ENCODE data around the gene F5. TPM values are rescaled to one million over a fixed set of nuclear protein-coding genes. Genes with fewer than 3 reads are reported as not detected.

Gene F5
- total RNA-seq, 1 donor from 2014 or later = 58.0 TPM

DNA sequence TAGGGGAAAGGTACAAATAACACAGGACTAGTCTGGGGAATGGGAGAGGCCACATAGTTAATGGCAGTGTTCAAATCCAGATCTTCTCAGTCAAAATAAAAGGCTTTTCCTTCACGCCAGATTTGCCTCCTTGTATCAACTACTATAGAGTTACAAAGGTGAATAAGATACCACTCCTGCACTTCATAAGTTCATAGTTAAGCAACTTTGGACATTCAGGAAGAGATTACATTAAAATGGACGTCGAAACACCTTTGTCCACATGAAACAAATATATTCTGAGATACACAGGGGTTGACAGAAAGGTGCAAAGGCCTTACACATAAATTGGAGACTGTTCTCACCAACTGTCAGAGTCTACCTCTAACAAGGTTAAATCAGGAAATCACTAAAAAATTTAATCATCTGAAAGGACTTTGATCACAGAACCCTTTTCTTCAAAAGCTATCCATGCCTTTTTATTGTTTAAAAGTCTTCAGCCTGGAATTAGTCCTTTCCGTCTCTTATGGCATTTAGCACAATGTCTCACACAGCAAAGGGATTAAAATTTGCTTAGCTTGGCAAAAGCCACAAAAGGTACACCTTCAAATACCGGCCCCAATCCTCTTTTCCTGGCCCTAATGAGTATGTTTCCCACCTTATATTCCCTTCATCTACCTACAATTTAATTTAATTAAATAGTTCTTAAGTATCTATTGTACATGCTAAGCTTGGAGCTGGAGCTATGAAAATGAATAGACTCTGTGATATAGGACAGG is 8.1 kb downstream of the F5 start:
- intact Hi-C loops (cut with micrococcal nuclease) = no loop called here
- Mint-ChIP-seq H3K27me3 (ENCODE audit: insufficient read depth) (no peaks in the 10 kb centered on the region), H3K27ac (no peak overlapping the region), H3K36me3 (ENCODE audit: low read depth) (peaks cover 31% of the 10 kb centered on the region), H3K4me3 (no peak overlapping the region), H3K4me1 (ENCODE audit: low read depth) (peaks cover 17% of the 10 kb centered on the region), H3K9me3 (no peaks in the 10 kb centered on the region)
- no peak for DNase-seq (ENCODE audit: low spot score)

DNA sequence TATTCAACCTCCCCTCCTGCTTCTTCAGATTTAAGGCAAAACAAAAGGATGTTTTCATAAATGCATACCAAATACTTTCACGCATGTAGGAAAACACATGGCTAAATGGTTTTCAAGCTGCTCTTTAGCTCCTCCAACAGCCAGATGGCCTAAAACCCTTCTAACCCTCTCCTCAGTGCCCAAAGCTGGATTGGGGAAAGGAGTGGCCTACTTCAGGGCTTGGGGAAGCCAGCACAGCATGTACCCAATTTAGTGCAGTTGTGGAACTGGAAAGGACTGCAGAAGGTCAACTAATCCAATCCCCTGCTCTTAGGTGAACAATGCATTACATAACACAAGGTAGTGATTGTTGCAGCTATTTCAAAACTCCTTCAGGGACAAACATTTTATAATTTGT is 9.3 kb downstream of the F5 start:
- H3K9me3 Mint-ChIP-seq = no peaks in the 10 kb centered on the region
- H3K4me3 Mint-ChIP-seq = no peak overlapping the region
- no peaks in the 10 kb centered on the region for H3K27me3 Mint-ChIP-seq (ENCODE audit: insufficient read depth)
- H3K4me1 Mint-ChIP-seq (ENCODE audit: low read depth) = peaks cover 11% of the 10 kb centered on the region
- H3K27ac Mint-ChIP-seq = no peak overlapping the region
- intact Hi-C loops (cut with micrococcal nuclease) = no loop called here
- H3K36me3 Mint-ChIP-seq (ENCODE audit: low read depth) = peaks cover 31% of the 10 kb centered on the region
- DNase-seq (ENCODE audit: low spot score) = no peak

DNA sequence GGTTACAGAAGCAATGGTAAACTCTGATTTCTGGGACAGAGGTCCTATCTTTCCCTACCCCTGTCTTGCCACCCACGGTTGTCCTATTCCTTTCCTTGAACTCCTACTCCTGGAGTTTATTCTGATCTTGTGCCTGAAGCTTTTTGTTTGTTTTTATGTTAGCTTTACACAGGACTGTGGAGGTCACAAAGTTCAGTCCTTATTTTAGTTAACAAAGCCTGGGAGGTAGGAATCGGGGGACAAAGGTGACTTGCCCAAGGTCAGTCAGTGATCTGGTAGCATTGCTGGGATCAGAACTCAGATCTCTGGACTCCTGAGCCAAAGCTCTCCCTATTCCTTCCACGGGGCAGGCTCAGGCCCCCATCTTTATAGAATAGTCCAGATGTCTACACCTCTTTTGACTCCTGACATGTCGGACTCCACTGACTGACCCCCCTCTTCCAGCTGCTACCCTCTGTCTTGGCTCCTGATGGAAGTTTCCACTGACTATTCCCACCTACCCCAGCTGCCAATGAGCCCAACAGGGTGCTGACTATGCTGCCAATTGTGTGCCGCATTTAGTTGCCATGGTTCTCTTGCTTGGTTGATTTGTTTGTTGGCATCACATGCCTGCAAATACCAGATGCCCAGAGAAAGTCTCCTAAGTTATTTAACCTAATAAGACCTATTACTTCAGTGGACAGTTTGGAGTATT is 9.9 kb downstream of the F5 start:
- peaks cover 36% of the 10 kb centered on the region for H3K36me3 Mint-ChIP-seq (ENCODE audit: low read depth)
- DNase-seq (ENCODE audit: low spot score) = no peak
- no peaks in the 10 kb centered on the region for H3K9me3 Mint-ChIP-seq
- H3K4me3 Mint-ChIP-seq = no peak overlapping the region
- peaks cover 11% of the 10 kb centered on the region for H3K4me1 Mint-ChIP-seq (ENCODE audit: low read depth)
- no peaks in the 10 kb centered on the region for H3K27me3 Mint-ChIP-seq (ENCODE audit: insufficient read depth)
- intact Hi-C loops (cut with micrococcal nuclease) = no loop called here
- H3K27ac Mint-ChIP-seq = no peak overlapping the region

DNA sequence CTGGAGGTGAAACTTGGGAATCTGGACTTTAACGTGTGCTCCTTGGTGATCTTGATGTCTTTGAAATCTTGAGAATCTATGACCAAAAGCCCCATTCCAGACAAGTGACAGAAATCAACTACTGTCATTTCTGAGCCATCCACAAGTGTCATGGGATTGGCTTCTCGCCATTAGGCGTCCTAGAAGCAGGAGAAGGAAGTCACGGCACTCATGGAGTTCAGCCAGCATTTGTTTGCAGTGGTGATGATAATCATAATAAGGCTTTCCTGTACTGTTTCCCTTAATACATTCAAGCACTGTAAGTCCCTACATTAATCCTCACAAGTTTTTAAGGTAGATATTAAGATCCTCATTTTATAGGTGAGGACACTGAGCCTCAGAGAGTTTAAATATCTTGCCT is 11.9 kb downstream of the F5 start:
- DNase-seq (ENCODE audit: low spot score) = no peak
- H3K4me1 Mint-ChIP-seq (ENCODE audit: low read depth) = peaks cover 11% of the 10 kb centered on the region
- H3K4me3 Mint-ChIP-seq = no peak overlapping the region
- H3K9me3 Mint-ChIP-seq = no peaks in the 10 kb centered on the region
- H3K36me3 Mint-ChIP-seq (ENCODE audit: low read depth) = peaks cover 44% of the 10 kb centered on the region
- no peaks in the 10 kb centered on the region for H3K27me3 Mint-ChIP-seq (ENCODE audit: insufficient read depth)
- intact Hi-C loops (cut with micrococcal nuclease) = no loop called here
- no peak overlapping the region for H3K27ac Mint-ChIP-seq

DNA sequence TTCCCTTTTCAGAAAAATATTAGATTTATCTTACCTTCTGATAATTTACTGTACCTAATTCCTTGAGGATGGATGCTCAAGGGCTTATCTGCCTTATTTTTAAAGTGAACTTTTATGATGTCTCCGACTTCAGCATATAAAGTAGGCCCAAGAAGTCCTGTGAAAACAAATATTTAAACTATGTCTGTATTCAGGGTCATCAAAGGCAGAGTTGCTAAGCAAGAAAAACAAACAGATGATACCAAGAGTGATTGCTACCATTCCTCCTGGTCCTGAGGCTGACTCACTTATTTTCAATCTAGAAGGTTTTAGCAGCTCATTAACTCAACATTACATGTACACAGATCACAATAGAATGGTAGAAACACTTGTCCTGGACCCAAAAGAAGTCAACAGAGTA is 14.1 kb downstream of the F5 start:
- intact Hi-C loops (cut with micrococcal nuclease) = no loop called here
- no peak overlapping the region for H3K4me3 Mint-ChIP-seq
- no peak overlapping the region for H3K27ac Mint-ChIP-seq
- DNase-seq (ENCODE audit: low spot score) = no peak
- H3K9me3 Mint-ChIP-seq = no peaks in the 10 kb centered on the region
- H3K27me3 Mint-ChIP-seq (ENCODE audit: insufficient read depth) = no peaks in the 10 kb centered on the region
- H3K36me3 Mint-ChIP-seq (ENCODE audit: low read depth) = peaks cover 41% of the 10 kb centered on the region
- H3K4me1 Mint-ChIP-seq (ENCODE audit: low read depth) = peaks cover 7% of the 10 kb centered on the region

DNA sequence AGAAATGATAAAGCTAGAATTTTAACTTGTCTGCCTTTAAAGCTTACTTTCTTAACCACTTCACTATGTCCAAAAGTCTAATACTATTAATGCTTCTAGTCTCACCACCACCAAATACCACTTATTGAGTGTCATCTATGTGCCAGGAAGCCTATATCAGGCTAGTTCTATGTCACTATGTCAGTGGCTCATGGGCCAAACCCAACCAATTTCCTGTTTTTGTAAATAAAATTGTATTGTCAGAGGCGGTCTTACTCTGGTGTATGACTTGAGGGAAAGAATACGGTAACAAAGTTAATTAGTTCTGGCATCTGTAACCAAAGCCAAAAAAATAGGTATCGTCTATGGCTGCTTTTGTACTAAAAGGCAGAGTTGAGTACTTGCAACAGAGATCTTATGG is 14.8 kb downstream of the F5 start:
- H3K27me3 Mint-ChIP-seq (ENCODE audit: insufficient read depth) = no peaks in the 10 kb centered on the region
- H3K27ac Mint-ChIP-seq = no peak overlapping the region
- H3K4me1 Mint-ChIP-seq (ENCODE audit: low read depth) = peaks cover 7% of the 10 kb centered on the region
- DNase-seq (ENCODE audit: low spot score) = no peak
- peaks cover 43% of the 10 kb centered on the region for H3K36me3 Mint-ChIP-seq (ENCODE audit: low read depth)
- H3K4me3 Mint-ChIP-seq = no peak overlapping the region
- no peaks in the 10 kb centered on the region for H3K9me3 Mint-ChIP-seq
- intact Hi-C loops (cut with micrococcal nuclease) = no loop called here

DNA sequence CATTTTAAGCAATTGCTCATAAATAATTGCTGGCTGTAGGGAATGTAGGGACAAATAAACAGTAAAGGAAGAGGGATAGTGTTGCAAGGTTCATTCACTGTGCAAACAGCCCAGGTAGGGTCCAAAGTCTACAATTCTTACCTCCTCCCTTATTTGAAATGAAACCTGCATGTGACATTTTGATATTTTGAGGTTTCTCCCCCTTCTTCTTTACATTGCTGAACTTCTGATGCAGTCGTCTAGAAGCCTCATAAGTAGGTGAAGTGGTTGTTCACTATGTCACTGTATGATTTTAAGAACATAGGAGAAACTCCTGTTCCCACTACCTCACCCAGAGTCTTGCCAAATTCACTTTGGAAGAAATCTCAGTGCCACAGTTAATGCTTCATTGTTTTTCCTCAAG is 16.1 kb downstream of the F5 start:
- Mint-ChIP-seq H3K4me3 (no peak overlapping the region), H3K36me3 (ENCODE audit: low read depth) (peaks cover 45% of the 10 kb centered on the region)
- intact Hi-C loops (cut with micrococcal nuclease) = no loop called here

DNA sequence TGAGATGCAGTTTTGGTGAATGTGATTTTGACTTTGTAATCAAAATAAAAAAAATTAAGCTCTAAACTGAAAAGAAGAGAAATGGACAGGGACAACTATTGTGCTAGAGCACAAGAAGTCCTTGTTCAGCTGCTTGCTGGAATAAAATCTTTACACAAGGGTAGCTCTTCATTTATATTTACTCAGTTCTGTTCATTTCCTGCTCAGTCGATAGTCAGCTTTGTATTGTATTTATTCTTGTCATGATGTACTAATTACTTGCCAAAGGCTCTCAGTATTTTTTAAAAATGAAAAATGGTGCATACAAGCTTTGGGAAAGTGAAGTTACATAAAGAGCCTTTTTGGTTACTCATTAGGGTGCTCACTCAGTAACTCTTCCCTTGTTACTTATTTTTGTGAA is 17.8 kb downstream of the F5 start:
- intact Hi-C loops (cut with micrococcal nuclease) = no loop called here
- Mint-ChIP-seq H3K4me3 (no peak overlapping the region), H3K4me1 (ENCODE audit: low read depth) (peaks cover 13% of the 10 kb centered on the region), H3K9me3 (peaks cover 9% of the 10 kb centered on the region), H3K27me3 (ENCODE audit: insufficient read depth) (no peaks in the 10 kb centered on the region), H3K27ac (no peak overlapping the region), H3K36me3 (ENCODE audit: low read depth) (peaks cover 53% of the 10 kb centered on the region)
- DNase-seq (ENCODE audit: low spot score) = no peak

More for the DNA sequence above, 16.1 kb downstream of the F5 start:
- Mint-ChIP-seq H3K27me3 (ENCODE audit: insufficient read depth) (no peaks in the 10 kb centered on the region), H3K4me1 (ENCODE audit: low read depth) (peaks cover 15% of the 10 kb centered on the region), H3K27ac (no peak overlapping the region), H3K9me3 (no peaks in the 10 kb centered on the region)
- DNase-seq (ENCODE audit: low spot score) = no peak

DNA sequence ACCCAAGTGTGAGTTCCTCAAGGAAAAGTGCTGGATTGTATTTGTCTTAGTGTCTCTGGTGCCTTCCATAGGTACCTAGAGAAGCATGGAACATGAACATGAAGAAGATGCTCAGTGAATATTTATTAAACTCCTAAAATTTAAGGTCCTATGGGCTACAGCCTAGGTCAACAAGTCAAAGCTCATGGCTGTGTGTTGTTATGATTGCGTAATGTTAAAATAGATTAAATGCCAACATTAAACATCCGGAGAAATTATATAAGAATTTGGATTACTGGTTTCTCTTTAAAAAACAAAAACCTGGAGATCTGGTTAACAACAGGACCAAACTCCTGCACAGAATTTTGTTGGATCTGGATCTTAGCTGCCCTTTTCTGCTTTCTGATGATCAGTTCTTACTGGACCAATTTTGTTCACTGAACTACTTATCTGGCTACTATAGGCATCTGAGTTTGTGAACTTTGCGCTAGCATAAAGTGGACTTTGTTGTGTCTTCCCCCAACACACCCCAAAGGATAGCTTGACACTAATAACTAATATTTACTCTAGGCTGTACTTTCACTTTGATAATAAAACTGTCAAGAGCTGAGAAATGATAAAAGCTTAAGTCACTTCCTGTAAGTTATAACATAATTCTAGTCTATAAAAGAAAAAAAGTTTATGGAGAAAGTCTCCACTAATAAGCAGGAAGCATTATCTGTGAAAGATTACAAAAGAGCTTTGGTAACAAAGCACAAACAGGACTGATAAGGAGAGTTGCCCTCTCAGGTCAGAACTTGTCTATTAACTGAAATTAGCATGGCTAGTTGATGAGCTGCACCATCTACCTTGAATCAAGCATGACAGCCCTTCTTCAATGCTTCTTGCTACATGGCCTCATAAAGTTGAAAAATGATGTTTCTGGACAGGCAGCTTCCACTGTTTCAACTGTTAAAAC is 20.7 kb downstream of the F5 start:
- Mint-ChIP-seq H3K27me3 (ENCODE audit: insufficient read depth) (no peaks in the 10 kb centered on the region), H3K4me3 (no peak overlapping the region), H3K9me3 (peaks cover 14% of the 10 kb centered on the region), H3K36me3 (ENCODE audit: low read depth) (peaks cover 49% of the 10 kb centered on the region), H3K27ac (no peak overlapping the region), H3K4me1 (ENCODE audit: low read depth) (peaks cover 9% of the 10 kb centered on the region)
- DNase-seq (ENCODE audit: low spot score) = no peak
- intact Hi-C loops (cut with micrococcal nuclease) = no loop called here

DNA sequence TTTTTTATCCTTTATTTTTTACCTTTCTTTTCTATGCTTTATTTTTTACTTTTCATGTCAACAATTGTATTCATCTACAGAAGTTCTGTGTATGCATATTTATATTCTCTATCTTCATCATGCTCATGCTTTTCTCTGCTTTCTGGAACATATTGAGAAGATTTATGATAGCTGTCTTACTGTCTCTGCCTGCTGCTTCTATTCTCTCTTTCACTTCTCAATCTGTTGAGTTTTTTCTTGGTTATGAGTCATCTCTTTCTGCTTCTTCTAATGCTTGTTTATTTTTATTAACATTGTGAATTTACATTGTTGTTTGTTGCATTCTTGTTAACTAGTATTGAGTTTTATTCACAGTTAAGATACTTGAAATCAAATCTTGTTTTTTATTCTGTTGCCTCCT is 22.6 kb downstream of the F5 start:
- peaks cover 59% of the 10 kb centered on the region for H3K36me3 Mint-ChIP-seq (ENCODE audit: low read depth)
- H3K9me3 Mint-ChIP-seq = peaks cover 14% of the 10 kb centered on the region
- H3K27me3 Mint-ChIP-seq (ENCODE audit: insufficient read depth) = no peaks in the 10 kb centered on the region

DNA sequence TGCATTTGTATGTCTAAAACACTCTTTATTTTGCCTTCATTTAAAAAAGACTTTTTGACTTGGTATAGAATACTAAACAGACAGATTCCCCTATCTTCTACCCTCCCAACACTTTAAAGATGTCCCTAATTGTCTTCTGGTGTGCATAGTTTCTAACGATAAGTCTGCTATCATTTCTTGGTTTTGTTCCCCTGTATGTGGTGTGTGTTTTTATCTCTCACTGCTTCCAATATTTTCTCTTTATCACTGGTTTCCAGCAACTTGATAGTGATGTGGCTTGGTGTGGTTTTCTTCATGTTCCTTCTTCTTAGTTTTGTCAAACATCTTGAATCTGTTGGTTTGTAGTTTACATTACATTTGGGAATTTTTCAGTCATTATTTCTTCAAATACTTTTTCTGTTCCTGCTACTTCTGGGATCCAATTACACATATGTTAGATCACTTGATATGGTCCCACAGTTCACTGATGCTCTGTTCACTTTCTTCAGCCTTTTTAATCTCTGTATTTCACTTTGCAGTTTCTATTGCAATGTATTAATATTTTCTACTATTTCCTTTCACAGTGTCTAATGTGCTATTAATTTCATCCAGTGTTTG is 23.2 kb downstream of the F5 start:
- Mint-ChIP-seq H3K4me3 (no peak overlapping the region), H3K27me3 (ENCODE audit: insufficient read depth) (no peaks in the 10 kb centered on the region), H3K4me1 (ENCODE audit: low read depth) (peaks cover 9% of the 10 kb centered on the region), H3K9me3 (peaks cover 14% of the 10 kb centered on the region), H3K27ac (no peak overlapping the region), H3K36me3 (ENCODE audit: low read depth) (peaks cover 62% of the 10 kb centered on the region)
- DNase-seq (ENCODE audit: low spot score) = no peak
- intact Hi-C loops (cut with micrococcal nuclease) = no loop called here

More for the DNA sequence above, 22.6 kb downstream of the F5 start:
- Mint-ChIP-seq H3K4me3 (no peak overlapping the region), H3K4me1 (ENCODE audit: low read depth) (peaks cover 9% of the 10 kb centered on the region), H3K27ac (no peak overlapping the region)
- intact Hi-C loops (cut with micrococcal nuclease) = no loop called here
- DNase-seq (ENCODE audit: low spot score) = no peak

DNA sequence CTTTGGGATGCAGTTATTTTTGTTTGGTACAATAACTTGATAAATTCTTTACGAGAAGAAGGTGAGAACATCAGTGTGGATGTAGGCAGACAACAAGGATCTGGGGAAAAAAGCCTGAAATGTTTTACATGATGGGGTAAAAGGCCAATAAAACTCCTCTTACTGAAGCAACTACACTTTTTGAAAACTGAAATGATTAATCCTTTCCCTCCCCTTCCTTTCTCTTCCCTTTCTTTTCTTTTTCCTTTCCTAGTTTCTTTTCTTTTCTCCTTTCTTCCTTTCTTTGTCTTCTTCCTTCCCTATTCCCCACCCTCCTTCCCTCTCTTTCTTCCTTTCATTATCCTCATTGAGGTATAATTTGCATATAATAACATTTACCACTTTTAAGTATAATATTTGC is 24.6 kb downstream of the F5 start:
- H3K9me3 Mint-ChIP-seq = peaks cover 14% of the 10 kb centered on the region

More for the DNA sequence above, 24.6 kb downstream of the F5 start:
- intact Hi-C loops (cut with micrococcal nuclease) = no loop called here
- Mint-ChIP-seq H3K27me3 (ENCODE audit: insufficient read depth) (no peaks in the 10 kb centered on the region), H3K27ac (no peak overlapping the region), H3K4me3 (no peak overlapping the region), H3K36me3 (ENCODE audit: low read depth) (peaks cover 70% of the 10 kb centered on the region), H3K4me1 (ENCODE audit: low read depth) (peaks cover 9% of the 10 kb centered on the region)
- DNase-seq (ENCODE audit: low spot score) = no peak

Measured in activated T-helper 1 cell treated with anti-CD3 and anti-CD28 coated beads, Interleukin-12 subunit alpha, Interleukin-12 subunit beta, Interleukin-2, Interleukin-4 antibody, amounts not matched to agents 30 ng/mL and 10 ng/mL and 1 ng/mL, durations not matched to agents 14 hours and 24 hours and 36 hours (primary cell).